ENCODE data around the gene PPP3CA. TPM values are rescaled to one million over a fixed set of nuclear protein-coding genes. Genes with fewer than 3 reads are reported as not detected.
A peak's percentile ranks its signal among the peaks of the same experiment; 100 is the strongest.
"Not testable (repeated sequence)": the region's sequence is repeated elsewhere in the genome, so short reads cannot be mapped to it uniquely, and the experiment has no call there.

Gene PPP3CA
- total RNA-seq, 8 experiments from 2014 or later: 18.6 to 68.7 (median 22.6) TPM

GRCh38 chr4:101102114-101102742, 245.1 kb downstream of the PPP3CA start:
- in situ Hi-C loops (cut with MboI; ENCODE audit: low pct_unique_long_range_greater_than_20kb in 2 of 9, low sequenced_read_pairs in 9 of 9, unreplicated experiment in 9 of 9): no loop called here
- Histone ChIP-seq H3K4me1 (replicated peaks in 1 of 2) (peaks cover 0 to 7% of the 10 kb centered on the region in 2 donors), H3K27ac (no peak overlapping the region), H3K4me3 (no peak overlapping the region)
- ATAC-seq (replicated peaks in 6 of 8): peak in 3 of 8 experiments; percentile 17 to 50 (median 23)
- WGBS, 10 experiments: 0 to 100% (median 10%) methylated on average over 1 of the region's 1 CpG; no CpG with 5 or more reads in 5 of the 10 experiments

GRCh38 chr4:101101072-101101471, 246.3 kb downstream of the PPP3CA start:
- 79 to 100% (median 92%) methylated on average over 1 to 4 of the region's 4 CpGs; no CpG with 5 or more reads in 1 of the 10 experiments for WGBS, 10 experiments
- Histone ChIP-seq H3K4me3 (no peak overlapping the region), H3K27ac (no peak overlapping the region), H3K4me1 (replicated peaks in 1 of 2) (peaks cover 0 to 7% of the 10 kb centered on the region in 2 donors)
- in situ Hi-C loops (cut with MboI; ENCODE audit: low pct_unique_long_range_greater_than_20kb in 2 of 9, low sequenced_read_pairs in 9 of 9, unreplicated experiment in 9 of 9): no loop called here
- ATAC-seq (replicated peaks in 6 of 8): no peak

- 65 to 96% (median 82%) methylated on average over 2 to 4 of the region's 4 CpGs for WGBS, 10 experiments
- no peak for ATAC-seq (replicated peaks in 6 of 8)
These were observed 248.5 kb downstream of the PPP3CA start for GRCh38 chr4:101098666-101099400.

GRCh38 chr4:101092609-101093008, 254.7 kb downstream of the PPP3CA start:
- H3K4me3 ChIP-seq; ATAC-seq (replicated peaks in 6 of 8); in situ Hi-C loops (cut with MboI; ENCODE audit: low pct_unique_long_range_greater_than_20kb in 2 of 9, low sequenced_read_pairs in 9 of 9, unreplicated experiment in 9 of 9); H3K27ac ChIP-seq; H3K4me1 ChIP-seq (replicated peaks in 1 of 2): not testable (repeated sequence)

More at GRCh38 chr4:101098666-101099400, 248.5 kb downstream of the PPP3CA start:
- Histone ChIP-seq H3K4me3 (no peak overlapping the region), H3K27ac (no peak overlapping the region), H3K4me1 (replicated peaks in 1 of 2) (peaks cover 0 to 5% of the 10 kb centered on the region in 2 donors)
- in situ Hi-C loops (cut with MboI; ENCODE audit: low pct_unique_long_range_greater_than_20kb in 2 of 9, low sequenced_read_pairs in 9 of 9, unreplicated experiment in 9 of 9): no loop called here

GRCh38 chr4:101089168-101089567, 258.2 kb downstream of the PPP3CA start:
- no peaks in the 10 kb centered on the region for H3K4me1 ChIP-seq (replicated peaks in 1 of 2)
- H3K27ac ChIP-seq: no peak overlapping the region
- ATAC-seq (replicated peaks in 6 of 8): no peak
- no peak overlapping the region for H3K4me3 ChIP-seq
- WGBS, 10 experiments: 80 to 100% (median 95%) methylated on average over 1 to 2 of the region's 2 CpGs; no CpG with 5 or more reads in 2 of the 10 experiments
- in situ Hi-C loops (cut with MboI; ENCODE audit: low pct_unique_long_range_greater_than_20kb in 2 of 9, low sequenced_read_pairs in 9 of 9, unreplicated experiment in 9 of 9): no loop called here

- in situ Hi-C loops (cut with MboI; ENCODE audit: low pct_unique_long_range_greater_than_20kb in 2 of 9, low sequenced_read_pairs in 9 of 9, unreplicated experiment in 9 of 9): no loop called here
- no peak overlapping the region for H3K27ac ChIP-seq
- no peak overlapping the region for H3K4me3 ChIP-seq
- no peaks in the 10 kb centered on the region for H3K4me1 ChIP-seq (replicated peaks in 1 of 2)
- 50 to 100% (median 88%) methylated on average over 1 of the region's 1 CpG; no CpG with 5 or more reads in 2 of the 10 experiments for WGBS, 10 experiments
- ATAC-seq (replicated peaks in 6 of 8): peak in 1 of 8 experiments; percentile 52
These were observed 260.3 kb downstream of the PPP3CA start for GRCh38 chr4:101086801-101087586.

GRCh38 chr4:101083131-101083530, 264.2 kb downstream of the PPP3CA start:
- Histone ChIP-seq H3K4me3 (no peak overlapping the region), H3K4me1 (replicated peaks in 1 of 2) (no peaks in the 10 kb centered on the region), H3K27ac (no peak overlapping the region)
- ATAC-seq (replicated peaks in 6 of 8): no peak
- in situ Hi-C loops (cut with MboI; ENCODE audit: low pct_unique_long_range_greater_than_20kb in 2 of 9, low sequenced_read_pairs in 9 of 9, unreplicated experiment in 9 of 9): no loop called here
- 81 to 100% (median 97%) methylated on average over 1 to 3 of the region's 3 CpGs; no CpG with 5 or more reads in 4 of the 10 experiments for WGBS, 10 experiments

- in situ Hi-C loops (cut with MboI; ENCODE audit: low pct_unique_long_range_greater_than_20kb in 2 of 9, low sequenced_read_pairs in 9 of 9, unreplicated experiment in 9 of 9): no loop called here
- Histone ChIP-seq H3K4me1 (replicated peaks in 1 of 2) (no peaks in the 10 kb centered on the region), H3K4me3 (no peak overlapping the region), H3K27ac (no peak overlapping the region)
- 77 to 100% (median 100%) methylated on average over 1 to 3 of the region's 3 CpGs; no CpG with 5 or more reads in 1 of the 10 experiments for WGBS, 10 experiments
- no peak for ATAC-seq (replicated peaks in 6 of 8)
These were observed 265.5 kb downstream of the PPP3CA start for GRCh38 chr4:101081695-101082369.

GRCh38 chr4:101081166-101081565, 266.2 kb downstream of the PPP3CA start:
- ATAC-seq (replicated peaks in 6 of 8): no peak
- in situ Hi-C loops (cut with MboI; ENCODE audit: low pct_unique_long_range_greater_than_20kb in 2 of 9, low sequenced_read_pairs in 9 of 9, unreplicated experiment in 9 of 9): no loop called here
- Histone ChIP-seq H3K27ac (no peak overlapping the region), H3K4me1 (replicated peaks in 1 of 2) (no peaks in the 10 kb centered on the region), H3K4me3 (no peak overlapping the region)

GRCh38 chr4:101078950-101079349, 268.4 kb downstream of the PPP3CA start:
- 80 to 100% (median 93%) methylated on average over 1 to 2 of the region's 2 CpGs; no CpG with 5 or more reads in 2 of the 10 experiments for WGBS, 10 experiments
- H3K4me3 ChIP-seq: no peak overlapping the region
- in situ Hi-C loops (cut with MboI; ENCODE audit: low pct_unique_long_range_greater_than_20kb in 2 of 9, low sequenced_read_pairs in 9 of 9, unreplicated experiment in 9 of 9): no loop called here

GRCh38 chr4:101076032-101076431, 271.3 kb downstream of the PPP3CA start:
- no peak for ATAC-seq (replicated peaks in 6 of 8)
- H3K4me1 ChIP-seq (replicated peaks in 1 of 2): no peaks in the 10 kb centered on the region
- in situ Hi-C loops (cut with MboI; ENCODE audit: low pct_unique_long_range_greater_than_20kb in 2 of 9, low sequenced_read_pairs in 9 of 9, unreplicated experiment in 9 of 9): no loop called here
- H3K27ac ChIP-seq: no peak overlapping the region
- H3K4me3 ChIP-seq: no peak overlapping the region
- WGBS, 10 experiments: 29 to 89% (median 72%) methylated on average over 1 of the region's 1 CpG; no CpG with 5 or more reads in 2 of the 10 experiments

More at GRCh38 chr4:101078950-101079349, 268.4 kb downstream of the PPP3CA start:
- no peak for ATAC-seq (replicated peaks in 6 of 8)
- H3K4me1 ChIP-seq (replicated peaks in 1 of 2): no peaks in the 10 kb centered on the region
- no peak overlapping the region for H3K27ac ChIP-seq

GRCh38 chr4:101075536-101075935, 271.8 kb downstream of the PPP3CA start:
- no peak overlapping the region for H3K4me3 ChIP-seq
- in situ Hi-C loops (cut with MboI; ENCODE audit: low pct_unique_long_range_greater_than_20kb in 2 of 9, low sequenced_read_pairs in 9 of 9, unreplicated experiment in 9 of 9): no loop called here
- no peak overlapping the region for H3K27ac ChIP-seq
- 71 to 100% (median 96%) methylated on average over 1 of the region's 1 CpG; no CpG with 5 or more reads in 2 of the 10 experiments for WGBS, 10 experiments
- no peak for ATAC-seq (replicated peaks in 6 of 8)
- H3K4me1 ChIP-seq (replicated peaks in 1 of 2): no peaks in the 10 kb centered on the region
